NCI-H82 (cell line): ENCODE data around the gene TMEM183A.

ENCODE experiments used
- DNase-seq: peaks from one replicate; lab custom pipeline; 2025; lab: John Stamatoyannopoulos, UW

TMEM183A gene

GRCh38 chr1:203031467-203031866 is 24.3 kb downstream of the TMEM183A start:
- DNase-seq: peak; percentile 64

GRCh38 chr1:203033287-203033686 is 26.1 kb downstream of the TMEM183A start:
- no peak for DNase-seq

GRCh38 chr1:203033917-203034316 is 26.7 kb downstream of the TMEM183A start:
- no peak for DNase-seq

- no peak for DNase-seq
Measured at GRCh38 chr1:203034422-203035110, 27.4 kb downstream of the TMEM183A start.

- DNase-seq: no peak
Measured at GRCh38 chr1:203035111-203036000, 28.2 kb downstream of the TMEM183A start.

GRCh38 chr1:203036135-203036534 is 29.0 kb downstream of the TMEM183A start:
- DNase-seq: no peak

GRCh38 chr1:203036537-203036936 is 29.4 kb downstream of the TMEM183A start:
- DNase-seq: peak; percentile 56

- DNase-seq: no peak
Measured at GRCh38 chr1:203037509-203038190, 30.5 kb downstream of the TMEM183A start.

GRCh38 chr1:203038217-203038741 is 31.1 kb downstream of the TMEM183A start:
- no peak for DNase-seq

- peak; percentile 94 for DNase-seq
Measured at GRCh38 chr1:203038891-203039608, 31.9 kb downstream of the TMEM183A start.

- DNase-seq: peak; percentile 82
Measured at GRCh38 chr1:203039609-203040512, 32.7 kb downstream of the TMEM183A start.

GRCh38 chr1:203040513-203041275 is 33.5 kb downstream of the TMEM183A start:
- DNase-seq: no peak

- DNase-seq: no peak
Measured at GRCh38 chr1:203041351-203041932, 34.3 kb downstream of the TMEM183A start.

GRCh38 chr1:203043830-203044545 is 36.8 kb downstream of the TMEM183A start:
- DNase-seq: no peak

- no peak for DNase-seq
Measured at GRCh38 chr1:203044546-203045250, 37.5 kb downstream of the TMEM183A start.

- DNase-seq: no peak
Measured at GRCh38 chr1:203045336-203045735, 38.2 kb downstream of the TMEM183A start.

- DNase-seq: peak; percentile 53
Measured at GRCh38 chr1:203045821-203046594, 38.8 kb downstream of the TMEM183A start.
